ENCODE results near the gene ZC3H18.

DNA sequence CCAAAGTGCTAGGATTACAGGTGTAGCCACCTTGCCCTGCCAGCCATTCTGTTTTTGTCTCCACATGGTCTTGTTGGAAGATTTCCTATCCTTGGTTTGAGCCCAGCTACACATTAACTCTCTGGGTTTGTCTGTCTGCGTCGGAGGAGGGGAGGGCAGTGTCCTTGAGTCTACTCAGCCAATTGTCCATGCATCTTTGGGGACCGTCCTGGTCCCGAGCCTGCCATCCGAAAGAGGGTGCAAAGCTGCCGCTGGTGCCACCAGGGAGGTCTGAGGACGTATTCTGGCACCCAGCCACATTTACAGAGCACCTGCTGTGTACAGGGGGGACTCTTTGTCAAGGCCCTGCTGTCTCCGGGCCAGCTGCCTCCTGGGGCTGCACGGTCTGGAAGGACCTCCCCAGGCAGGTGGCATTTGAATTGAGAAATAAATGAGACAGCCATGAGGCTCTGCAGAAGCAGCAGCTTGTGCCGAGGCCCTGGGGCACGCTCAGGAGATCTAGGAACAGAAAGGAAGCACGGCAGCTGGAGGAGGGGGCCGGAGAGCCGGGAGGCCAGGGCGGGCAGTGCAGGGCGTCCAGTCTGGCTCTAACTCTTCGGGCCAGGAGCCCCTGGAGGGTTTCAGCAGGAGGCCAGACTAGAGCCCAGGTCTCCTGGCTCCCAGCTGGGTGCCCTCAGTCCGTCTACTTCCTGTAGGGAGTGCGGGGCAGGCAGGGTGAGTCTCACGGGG, 79.2 kb downstream of the ZC3H18 start:
- TF ChIP-seq POLR2AphosphoS5 (IDR thresholded peaks at IDR 0.05; ENCODE audit: low read depth, low read length) (no peak; the same call in 1 of the 2 replicates), POLR2A (IDR thresholded peaks at IDR 0.05; ENCODE audit: low read depth, low read length) (no peak)

All from GM12892 (cell line).